GM15510 (cell line): ENCODE measurements around the gene MAPK12.

ENCODE experiments used
- POLR2A ChIP-seq: IDR thresholded peaks from 3 replicates; pipeline ENCODE4 v1.6.1; 2011; ENCODE audit warnings: borderline replicate concordance; ENCODE audit not compliant: insufficient read length; ENCODE audit errors: extremely low read depth

Gene MAPK12

GRCh38 chr22:50208430-50208938, 53.0 kb downstream of the MAPK12 start:
- TF ChIP-seq POLR2A, result no peak

DNA sequence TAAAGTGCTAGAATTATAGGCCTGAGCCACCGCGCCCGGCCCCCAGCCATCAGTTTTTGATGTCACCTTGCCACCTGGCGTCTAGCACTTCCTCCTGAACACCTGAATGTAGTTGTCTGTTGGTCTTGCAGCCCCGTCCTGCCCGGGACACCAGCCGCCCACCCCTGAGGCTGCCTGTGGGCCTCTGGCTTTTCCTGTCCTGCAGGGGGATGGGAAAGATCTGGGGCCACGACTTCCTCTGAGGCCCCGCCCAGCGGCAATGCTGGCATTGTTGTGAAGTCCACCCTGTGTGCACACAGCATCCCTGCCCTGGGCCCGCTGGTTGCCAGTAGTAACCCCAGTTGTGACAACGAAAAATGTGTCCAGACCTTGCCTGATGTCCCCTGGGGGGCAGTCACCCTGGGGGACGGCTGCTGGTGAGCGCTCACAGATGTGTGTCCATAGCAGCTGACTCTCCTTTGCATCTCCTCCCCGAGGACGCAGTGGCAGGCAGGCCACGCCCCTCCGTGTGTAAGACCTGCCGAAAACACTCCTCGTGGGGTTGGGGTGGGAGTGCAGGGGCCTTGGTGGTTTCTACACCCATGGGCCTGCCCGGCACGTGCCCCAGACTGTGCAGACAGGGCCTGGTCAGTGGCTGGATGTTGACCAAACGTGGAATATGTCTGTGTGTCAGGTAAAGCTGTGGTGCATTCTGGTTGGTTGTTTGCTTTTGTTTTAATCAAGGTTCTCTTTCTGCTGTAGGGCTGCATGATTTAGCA, 53.9 kb downstream of the MAPK12 start:
- no peak for TF ChIP-seq POLR2A

DNA sequence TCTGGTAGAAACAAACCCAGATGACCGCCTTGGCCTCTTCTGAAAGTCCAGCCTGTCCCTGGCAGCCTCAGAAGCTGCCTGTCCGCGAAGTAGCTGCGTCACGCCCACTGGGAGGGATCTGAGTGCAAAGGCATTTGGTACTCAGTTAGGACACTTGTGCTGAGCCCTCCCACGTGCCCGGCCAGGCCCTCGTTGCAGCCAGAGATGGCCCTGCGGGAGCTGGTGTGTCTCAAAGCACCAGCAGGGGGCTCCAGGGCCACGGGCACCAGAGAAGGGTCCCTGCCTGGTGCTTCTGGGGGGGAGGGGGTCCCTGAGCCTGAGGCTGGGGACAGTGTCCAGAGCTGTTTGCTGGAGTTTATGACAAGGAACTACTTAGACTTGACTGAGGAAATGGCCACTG, 54.9 kb downstream of the MAPK12 start:
- TF ChIP-seq POLR2A, result no peak

- TF ChIP-seq POLR2A, result no peak
Observed at GRCh38 chr22:50205781-50206569, 55.5 kb downstream of the MAPK12 start.

DNA sequence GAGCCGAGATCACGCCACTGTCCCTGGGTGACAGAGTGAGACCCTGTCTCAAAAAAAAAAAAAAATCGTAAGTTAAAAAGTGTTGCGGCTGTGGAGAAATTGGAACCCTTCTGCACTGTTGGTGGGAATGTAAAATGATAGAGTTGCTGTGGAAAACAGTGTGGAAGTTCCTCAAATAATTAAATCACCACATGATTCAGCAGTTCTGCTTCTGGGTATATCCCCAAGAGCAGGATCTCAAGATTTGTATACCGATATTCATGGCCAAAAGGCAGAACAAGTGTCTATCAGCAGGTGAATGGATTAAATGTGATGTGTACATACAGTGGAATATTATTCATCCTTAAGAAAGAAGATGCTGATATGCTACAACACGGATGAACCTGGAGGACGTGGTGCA, 56.9 kb downstream of the MAPK12 start:
- TF ChIP-seq POLR2A, result no peak

GRCh38 chr22:50203288-50203687, 58.2 kb downstream of the MAPK12 start:
- no peak for TF ChIP-seq POLR2A
